Activated naive CD8-positive, alpha-beta T cell (primary cell): ENCODE data around the gene DNAH17.

Source experiments
- H3K27ac Mint-ChIP-seq: one replicate; pipeline ENCODE4 v1.8.0; 2021; ENCODE audit warnings: mixed read lengths
- H3K27me3 Mint-ChIP-seq: one replicate; pipeline ENCODE4 v1.8.0; 2021; ENCODE audit warnings: mixed read lengths
- H3K36me3 Mint-ChIP-seq: one replicate; pipeline ENCODE4 v1.8.0; 2021; ENCODE audit warnings: mixed read lengths
- H3K4me1 Mint-ChIP-seq: one replicate; pipeline ENCODE4 v1.8.0; 2021; ENCODE audit warnings: low read depth, mixed read lengths
- H3K4me3 Mint-ChIP-seq: one replicate; pipeline ENCODE4 v1.8.0; 2021; ENCODE audit warnings: mild to moderate bottlenecking, mixed read lengths
- H3K9me3 Mint-ChIP-seq: one replicate; pipeline ENCODE4 v1.8.0; 2021; ENCODE audit warnings: low read depth, mixed read lengths

Gene DNAH17

DNA sequence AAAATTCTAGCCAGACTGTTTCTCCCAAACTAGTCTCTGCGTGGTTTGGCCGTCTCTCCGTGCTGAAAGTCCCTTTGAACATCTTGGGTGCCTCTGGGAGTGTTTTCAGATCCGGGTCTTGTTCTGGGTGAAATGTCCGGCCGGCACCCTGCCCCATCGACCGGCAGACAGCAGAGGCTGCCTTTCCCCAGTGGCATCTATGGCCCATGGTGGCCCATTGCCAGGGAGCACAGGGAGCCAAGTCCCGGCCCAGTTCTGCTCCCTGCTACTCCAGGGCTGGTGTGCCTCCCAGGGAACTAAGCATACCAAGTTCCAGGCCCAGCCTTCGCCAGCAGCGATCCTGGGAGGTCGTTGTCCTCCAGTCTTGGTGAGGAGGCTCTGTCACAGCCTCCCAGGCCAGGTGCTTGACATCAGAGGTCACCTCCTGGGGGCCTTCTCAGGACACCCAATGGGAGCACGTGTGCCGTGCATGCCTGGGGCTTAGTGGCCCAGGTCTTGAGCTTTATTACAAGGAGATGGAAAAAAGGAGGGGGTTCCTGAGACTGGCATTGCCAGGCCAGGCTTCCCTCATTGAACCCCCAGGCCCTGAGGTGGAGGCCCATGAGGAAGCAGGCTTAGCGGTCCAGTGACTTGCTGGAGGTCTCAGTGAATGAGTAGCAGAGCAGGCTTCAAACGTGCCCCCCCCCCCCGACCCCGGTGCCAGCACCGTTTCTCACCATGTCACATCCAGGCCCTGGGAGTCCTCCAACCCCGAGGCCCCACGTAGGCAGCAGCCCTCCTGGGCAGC is 144.8 kb downstream of the DNAH17 start:
- no peaks in the 10 kb centered on the region for H3K4me1 Mint-ChIP-seq
- H3K27ac Mint-ChIP-seq: no peak overlapping the region
- no peaks in the 10 kb centered on the region for H3K36me3 Mint-ChIP-seq
- H3K9me3 Mint-ChIP-seq: no peaks in the 10 kb centered on the region
- H3K27me3 Mint-ChIP-seq: no peaks in the 10 kb centered on the region
- no peak overlapping the region for H3K4me3 Mint-ChIP-seq

DNA sequence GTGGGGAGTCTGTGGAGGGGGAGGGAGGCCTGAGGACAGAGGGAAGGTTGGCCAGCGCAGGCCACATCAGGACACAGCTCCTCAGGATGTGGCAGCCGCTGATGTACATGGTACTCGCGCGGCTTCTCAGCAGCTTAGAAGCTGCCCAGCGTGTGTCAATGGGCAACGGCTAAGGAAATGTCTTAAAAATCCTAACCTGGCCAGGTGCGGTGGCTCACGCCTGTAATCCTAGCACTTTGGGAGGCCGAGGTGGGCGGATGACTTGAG is 145.6 kb downstream of the DNAH17 start:
- Mint-ChIP-seq H3K27me3 (no peaks in the 10 kb centered on the region), H3K9me3 (no peaks in the 10 kb centered on the region), H3K27ac (no peak overlapping the region), H3K36me3 (no peaks in the 10 kb centered on the region), H3K4me3 (no peak overlapping the region), H3K4me1 (no peaks in the 10 kb centered on the region)

GRCh38 chr17:78430892-78431691 is 146.1 kb downstream of the DNAH17 start:
- Mint-ChIP-seq H3K4me1 (no peaks in the 10 kb centered on the region), H3K27ac (no peak overlapping the region), H3K27me3 (no peaks in the 10 kb centered on the region), H3K4me3 (no peak overlapping the region), H3K9me3 (no peaks in the 10 kb centered on the region), H3K36me3 (no peaks in the 10 kb centered on the region)

DNA sequence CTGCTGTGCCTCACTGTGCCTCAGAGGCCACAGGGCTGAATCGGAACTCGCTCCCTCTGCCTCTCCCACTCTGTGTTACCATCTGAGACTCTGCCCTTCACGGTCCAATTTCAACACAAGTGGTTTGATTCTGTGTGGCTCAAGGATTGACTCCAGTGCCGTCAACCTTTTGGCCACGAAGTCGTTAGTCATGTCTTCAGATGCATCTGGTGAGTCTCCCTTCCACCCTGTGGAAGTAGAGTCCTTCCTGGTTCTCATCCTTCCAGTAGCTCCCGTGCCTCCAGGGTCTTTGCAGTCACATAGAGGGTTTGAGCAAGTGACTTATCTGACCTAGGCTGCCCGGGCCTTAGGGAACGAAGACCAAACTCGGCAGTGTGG is 147.6 kb downstream of the DNAH17 start:
- H3K36me3 Mint-ChIP-seq: no peaks in the 10 kb centered on the region
- H3K27me3 Mint-ChIP-seq: no peaks in the 10 kb centered on the region
- H3K4me3 Mint-ChIP-seq: no peak overlapping the region
- H3K4me1 Mint-ChIP-seq: no peaks in the 10 kb centered on the region
- no peaks in the 10 kb centered on the region for H3K9me3 Mint-ChIP-seq
- no peak overlapping the region for H3K27ac Mint-ChIP-seq

DNA sequence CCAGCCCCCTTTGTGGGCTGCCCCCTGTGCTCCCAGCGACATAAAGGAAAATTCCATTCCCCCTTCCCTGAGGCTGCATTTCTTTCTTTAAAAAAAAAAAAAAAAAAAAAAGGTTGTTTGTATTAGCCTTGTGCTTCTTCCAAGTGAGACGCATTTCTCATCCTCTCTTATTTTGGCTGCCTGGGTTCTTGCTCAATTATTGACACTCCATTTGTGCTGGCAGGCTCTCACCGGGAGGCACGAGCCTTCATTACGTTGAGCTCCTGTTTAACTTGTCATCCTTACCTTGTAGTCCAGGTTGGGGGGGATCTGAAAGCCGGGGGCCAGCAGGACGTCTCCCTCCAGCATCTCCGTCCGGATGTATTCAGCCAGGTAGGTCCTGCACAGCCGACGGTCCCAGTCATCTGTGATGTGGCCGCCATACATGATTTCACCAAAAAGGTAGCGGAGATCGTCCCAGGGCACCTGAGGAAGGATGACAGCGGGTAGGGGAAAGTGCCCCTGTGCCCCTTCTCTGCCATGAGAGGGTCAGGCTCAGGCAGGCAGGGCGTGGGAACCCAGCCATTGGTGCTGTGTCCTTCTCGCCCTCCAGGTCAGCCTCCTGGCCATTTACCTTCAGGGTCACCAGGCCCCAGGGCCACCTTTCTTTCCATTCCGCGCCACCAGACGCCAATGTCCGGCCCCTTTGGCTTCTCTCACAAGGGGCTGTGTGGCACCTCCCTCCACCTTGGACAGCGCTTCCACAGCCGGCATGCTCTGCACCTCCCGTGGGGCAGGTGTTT is 148.2 kb downstream of the DNAH17 start:
- no peak overlapping the region for H3K4me3 Mint-ChIP-seq
- H3K27ac Mint-ChIP-seq: no peak overlapping the region
- H3K36me3 Mint-ChIP-seq: no peaks in the 10 kb centered on the region
- H3K27me3 Mint-ChIP-seq: no peaks in the 10 kb centered on the region
- H3K4me1 Mint-ChIP-seq: no peaks in the 10 kb centered on the region
- H3K9me3 Mint-ChIP-seq: no peaks in the 10 kb centered on the region

GRCh38 chr17:78428025-78428575 is 149.1 kb downstream of the DNAH17 start:
- Mint-ChIP-seq H3K27ac (no peak overlapping the region), H3K9me3 (no peaks in the 10 kb centered on the region), H3K4me1 (no peaks in the 10 kb centered on the region)

DNA sequence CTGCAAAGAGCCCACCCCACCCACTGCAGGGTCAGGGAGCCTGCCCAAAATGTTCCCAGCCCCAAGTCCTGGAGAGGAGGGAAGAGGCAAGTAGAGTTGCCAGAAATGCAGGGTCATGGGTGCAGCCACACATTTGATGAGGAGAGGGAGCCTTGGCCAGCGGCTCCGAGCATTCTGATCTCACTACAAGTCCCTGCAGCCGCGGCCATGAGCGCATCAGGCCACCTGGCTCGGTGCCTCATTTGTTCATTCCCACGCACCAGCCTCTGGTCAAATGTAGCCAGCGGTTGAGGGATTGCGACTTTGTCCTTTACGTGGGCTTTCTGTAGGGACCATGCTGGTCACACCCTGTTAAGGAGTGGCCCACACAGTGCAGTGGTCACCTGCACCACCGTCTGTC is 150.1 kb downstream of the DNAH17 start:
- H3K4me1 Mint-ChIP-seq: peaks cover under 1% of the 10 kb centered on the region
- no peaks in the 10 kb centered on the region for H3K9me3 Mint-ChIP-seq
- H3K36me3 Mint-ChIP-seq: no peaks in the 10 kb centered on the region
- H3K27ac Mint-ChIP-seq: no peak overlapping the region
- no peak overlapping the region for H3K4me3 Mint-ChIP-seq
- no peaks in the 10 kb centered on the region for H3K27me3 Mint-ChIP-seq

More at GRCh38 chr17:78428025-78428575, 149.1 kb downstream of the DNAH17 start:
- no peaks in the 10 kb centered on the region for H3K36me3 Mint-ChIP-seq
- H3K4me3 Mint-ChIP-seq: no peak overlapping the region
- no peaks in the 10 kb centered on the region for H3K27me3 Mint-ChIP-seq

- Mint-ChIP-seq H3K4me3 (no peak overlapping the region), H3K9me3 (no peaks in the 10 kb centered on the region), H3K27ac (no peak overlapping the region), H3K4me1 (peaks cover 5% of the 10 kb centered on the region), H3K36me3 (no peaks in the 10 kb centered on the region), H3K27me3 (no peaks in the 10 kb centered on the region)
Observed at GRCh38 chr17:78426293-78426879, 150.8 kb downstream of the DNAH17 start.

GRCh38 chr17:78425429-78425828 is 151.8 kb downstream of the DNAH17 start:
- H3K27me3 Mint-ChIP-seq: no peaks in the 10 kb centered on the region
- peaks cover 3% of the 10 kb centered on the region for H3K36me3 Mint-ChIP-seq
- peaks cover 5% of the 10 kb centered on the region for H3K4me1 Mint-ChIP-seq
- H3K9me3 Mint-ChIP-seq: no peaks in the 10 kb centered on the region
- no peak overlapping the region for H3K27ac Mint-ChIP-seq
- H3K4me3 Mint-ChIP-seq: no peak overlapping the region

DNA sequence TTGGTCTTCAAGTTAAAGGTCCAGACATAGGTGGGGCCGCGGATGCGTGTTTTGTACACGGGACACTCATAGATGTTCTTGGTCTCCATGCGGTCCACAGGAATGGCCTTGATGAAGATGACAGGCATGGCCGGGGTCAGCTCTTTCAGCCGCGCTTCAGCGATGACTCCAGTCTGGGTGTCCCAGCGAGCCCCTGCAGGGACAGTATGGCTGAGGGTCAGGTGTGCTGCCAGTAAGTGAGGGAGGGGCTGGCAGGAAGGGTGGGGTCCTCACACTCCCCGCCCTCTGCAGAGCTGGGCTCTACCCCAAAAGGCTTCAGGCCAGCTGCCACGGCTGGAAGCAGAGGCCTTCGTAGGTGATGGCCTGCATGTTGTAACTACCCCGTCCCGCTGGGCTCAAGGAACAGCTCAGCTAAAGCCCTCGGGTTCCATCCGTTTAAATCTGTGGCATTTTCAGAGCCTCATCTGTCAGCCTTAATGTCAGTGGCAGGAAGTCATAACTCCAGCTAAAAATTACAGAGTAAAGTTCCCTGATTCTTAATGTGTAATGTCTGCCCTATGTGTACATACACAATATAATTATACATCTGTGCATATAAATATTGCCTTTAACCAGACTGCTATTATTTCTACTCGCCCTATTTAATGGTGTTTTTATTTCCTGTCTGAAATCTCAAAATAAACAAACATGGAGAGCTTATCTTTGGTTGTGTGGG is 153.1 kb downstream of the DNAH17 start:
- Mint-ChIP-seq H3K4me3 (no peak overlapping the region), H3K36me3 (peaks cover 3% of the 10 kb centered on the region), H3K27ac (no peak overlapping the region), H3K4me1 (peaks cover 5% of the 10 kb centered on the region), H3K9me3 (no peaks in the 10 kb centered on the region), H3K27me3 (no peaks in the 10 kb centered on the region)

- Mint-ChIP-seq H3K36me3 (peaks cover 3% of the 10 kb centered on the region), H3K9me3 (no peaks in the 10 kb centered on the region), H3K4me1 (peaks cover 5% of the 10 kb centered on the region), H3K27me3 (no peaks in the 10 kb centered on the region), H3K4me3 (no peak overlapping the region), H3K27ac (no peak overlapping the region)
Observed at GRCh38 chr17:78422872-78423588, 154.2 kb downstream of the DNAH17 start.

DNA sequence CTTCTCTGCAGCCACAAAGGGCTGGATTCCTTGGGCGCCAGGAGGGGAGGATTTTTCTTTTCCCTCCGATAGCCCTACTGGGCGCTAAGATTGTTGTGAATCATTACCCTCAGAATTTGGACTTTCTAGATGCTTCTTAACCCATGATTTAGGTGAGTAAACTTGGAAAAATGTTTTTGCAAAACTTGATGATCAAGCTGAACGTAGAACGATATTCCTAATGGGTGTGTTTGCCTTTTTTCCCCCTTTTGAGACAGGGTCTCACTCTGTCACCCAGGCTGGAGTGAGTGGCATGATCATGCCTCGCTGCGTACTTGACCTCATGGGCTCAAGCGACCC is 155.0 kb downstream of the DNAH17 start:
- H3K36me3 Mint-ChIP-seq: peaks cover 3% of the 10 kb centered on the region
- peaks cover 5% of the 10 kb centered on the region for H3K4me1 Mint-ChIP-seq
- no peak overlapping the region for H3K4me3 Mint-ChIP-seq
- no peaks in the 10 kb centered on the region for H3K27me3 Mint-ChIP-seq
- no peak overlapping the region for H3K27ac Mint-ChIP-seq
- no peaks in the 10 kb centered on the region for H3K9me3 Mint-ChIP-seq

GRCh38 chr17:78421534-78422266 is 155.5 kb downstream of the DNAH17 start:
- H3K27me3 Mint-ChIP-seq: no peaks in the 10 kb centered on the region
- peaks cover 7% of the 10 kb centered on the region for H3K4me1 Mint-ChIP-seq
- H3K4me3 Mint-ChIP-seq: no peak overlapping the region
- peaks cover 3% of the 10 kb centered on the region for H3K36me3 Mint-ChIP-seq
- no peaks in the 10 kb centered on the region for H3K9me3 Mint-ChIP-seq
- H3K27ac Mint-ChIP-seq: no peak overlapping the region
